ENCODE data around the gene TMCO4. TPM values are rescaled to one million over a fixed set of nuclear protein-coding genes. Genes with fewer than 3 reads are reported as not detected.

TMCO4 gene
- total RNA-seq, 1 donor from 2014 or later = 1.8 TPM

- H3K79me2 ChIP-seq (ENCODE audit: insufficient read depth, low read length) = no peaks in the 10 kb centered on the region
- H4K20me1 ChIP-seq (ENCODE audit: insufficient read depth, low read length) = no peaks in the 10 kb centered on the region
- no peaks in the 10 kb centered on the region for H3K36me3 Mint-ChIP-seq (ENCODE audit: low read depth, unreplicated experiment)
- no peak overlapping the region for H3K4me2 ChIP-seq (ENCODE audit: low read length)
- no peak overlapping the region for H2AFZ ChIP-seq (ENCODE audit: low read depth, low read length)
- TF ChIP-seq, protein P1, sequence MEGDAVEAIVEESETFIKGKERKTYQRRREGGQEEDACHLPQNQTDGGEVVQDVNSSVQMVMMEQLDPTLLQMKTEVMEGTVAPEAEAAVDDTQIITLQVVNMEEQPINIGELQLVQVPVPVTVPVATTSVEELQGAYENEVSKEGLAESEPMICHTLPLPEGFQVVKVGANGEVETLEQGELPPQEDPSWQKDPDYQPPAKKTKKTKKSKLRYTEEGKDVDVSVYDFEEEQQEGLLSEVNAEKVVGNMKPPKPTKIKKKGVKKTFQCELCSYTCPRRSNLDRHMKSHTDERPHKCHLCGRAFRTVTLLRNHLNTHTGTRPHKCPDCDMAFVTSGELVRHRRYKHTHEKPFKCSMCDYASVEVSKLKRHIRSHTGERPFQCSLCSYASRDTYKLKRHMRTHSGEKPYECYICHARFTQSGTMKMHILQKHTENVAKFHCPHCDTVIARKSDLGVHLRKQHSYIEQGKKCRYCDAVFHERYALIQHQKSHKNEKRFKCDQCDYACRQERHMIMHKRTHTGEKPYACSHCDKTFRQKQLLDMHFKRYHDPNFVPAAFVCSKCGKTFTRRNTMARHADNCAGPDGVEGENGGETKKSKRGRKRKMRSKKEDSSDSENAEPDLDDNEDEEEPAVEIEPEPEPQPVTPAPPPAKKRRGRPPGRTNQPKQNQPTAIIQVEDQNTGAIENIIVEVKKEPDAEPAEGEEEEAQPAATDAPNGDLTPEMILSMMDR (IDR thresholded peaks at IDR 0.05; ENCODE audit: insufficient read depth, low read depth, low read length) = no peak
- no peak for TF ChIP-seq EZH2 (IDR thresholded peaks at IDR 0.05; ENCODE audit: insufficient read depth, low read length)
- no peaks in the 10 kb centered on the region for H3K36me3 ChIP-seq (ENCODE audit: insufficient read depth, low read length)
- H3K27me3 ChIP-seq (ENCODE audit: insufficient read depth, low read length) = no peaks in the 10 kb centered on the region
- no peak overlapping the region for H3K27ac Mint-ChIP-seq (ENCODE audit: unreplicated experiment)
- no peak for DNase-seq (ENCODE audit: low read depth)
- peaks cover 25% of the 10 kb centered on the region for H3K4me1 ChIP-seq (ENCODE audit: insufficient read depth, low read length)
- H3K9me3 ChIP-seq (ENCODE audit: insufficient read depth, low read depth, low read length) = no peaks in the 10 kb centered on the region
- peaks cover 10% of the 10 kb centered on the region for H3K27me3 Mint-ChIP-seq (ENCODE audit: low read depth, unreplicated experiment)
- H3K4me3 ChIP-seq (ENCODE audit: insufficient read depth, low read depth, low read length) = no peak overlapping the region
- H3K9me3 Mint-ChIP-seq (ENCODE audit: unreplicated experiment) = peaks cover 2% of the 10 kb centered on the region
- H3K4me3 Mint-ChIP-seq (ENCODE audit: unreplicated experiment) = no peak overlapping the region
- no peak overlapping the region for H3K27ac ChIP-seq (ENCODE audit: low read depth, low read length)
- peaks cover 13% of the 10 kb centered on the region for H3K4me1 Mint-ChIP-seq (ENCODE audit: low read depth, unreplicated experiment)
- no peak overlapping the region for H3K9ac ChIP-seq (ENCODE audit: low read length)
- FAIRE-seq = no peak
Observed at GRCh38 chr1:19756480-19756879, 43.2 kb downstream of the TMCO4 start.

GRCh38 chr1:19754482-19754881 is 45.2 kb downstream of the TMCO4 start:
- H3K36me3 ChIP-seq (ENCODE audit: insufficient read depth, low read length) = no peaks in the 10 kb centered on the region
- H3K4me3 Mint-ChIP-seq (ENCODE audit: unreplicated experiment) = no peak overlapping the region
- H3K4me1 Mint-ChIP-seq (ENCODE audit: low read depth, unreplicated experiment) = peaks cover 10% of the 10 kb centered on the region
- no peak overlapping the region for H3K4me3 ChIP-seq (ENCODE audit: insufficient read depth, low read depth, low read length)
- no peak overlapping the region for H3K4me2 ChIP-seq (ENCODE audit: low read length)
- peaks cover 21% of the 10 kb centered on the region for H3K4me1 ChIP-seq (ENCODE audit: insufficient read depth, low read length)
- no peak overlapping the region for H3K9ac ChIP-seq (ENCODE audit: low read length)
- TF ChIP-seq, protein P1 (IDR thresholded peaks at IDR 0.05; ENCODE audit: insufficient read depth, low read depth, low read length) = no peak
- TF ChIP-seq EZH2 (IDR thresholded peaks at IDR 0.05; ENCODE audit: insufficient read depth, low read length) = no peak
- no peak for DNase-seq (ENCODE audit: low read depth)
- no peaks in the 10 kb centered on the region for H3K79me2 ChIP-seq (ENCODE audit: insufficient read depth, low read length)
- no peak for FAIRE-seq
- H3K27me3 ChIP-seq (ENCODE audit: insufficient read depth, low read length) = no peaks in the 10 kb centered on the region
- no peak overlapping the region for H3K27ac Mint-ChIP-seq (ENCODE audit: unreplicated experiment)
- peaks cover 11% of the 10 kb centered on the region for H3K27me3 Mint-ChIP-seq (ENCODE audit: low read depth, unreplicated experiment)
- H2AFZ ChIP-seq (ENCODE audit: low read depth, low read length) = no peak overlapping the region
- no peaks in the 10 kb centered on the region for H3K9me3 ChIP-seq (ENCODE audit: insufficient read depth, low read depth, low read length)
- H3K27ac ChIP-seq (ENCODE audit: low read depth, low read length) = no peak overlapping the region
- peaks cover 2% of the 10 kb centered on the region for H3K9me3 Mint-ChIP-seq (ENCODE audit: unreplicated experiment)
- no peaks in the 10 kb centered on the region for H4K20me1 ChIP-seq (ENCODE audit: insufficient read depth, low read length)
- H3K36me3 Mint-ChIP-seq (ENCODE audit: low read depth, unreplicated experiment) = no peaks in the 10 kb centered on the region

DNA sequence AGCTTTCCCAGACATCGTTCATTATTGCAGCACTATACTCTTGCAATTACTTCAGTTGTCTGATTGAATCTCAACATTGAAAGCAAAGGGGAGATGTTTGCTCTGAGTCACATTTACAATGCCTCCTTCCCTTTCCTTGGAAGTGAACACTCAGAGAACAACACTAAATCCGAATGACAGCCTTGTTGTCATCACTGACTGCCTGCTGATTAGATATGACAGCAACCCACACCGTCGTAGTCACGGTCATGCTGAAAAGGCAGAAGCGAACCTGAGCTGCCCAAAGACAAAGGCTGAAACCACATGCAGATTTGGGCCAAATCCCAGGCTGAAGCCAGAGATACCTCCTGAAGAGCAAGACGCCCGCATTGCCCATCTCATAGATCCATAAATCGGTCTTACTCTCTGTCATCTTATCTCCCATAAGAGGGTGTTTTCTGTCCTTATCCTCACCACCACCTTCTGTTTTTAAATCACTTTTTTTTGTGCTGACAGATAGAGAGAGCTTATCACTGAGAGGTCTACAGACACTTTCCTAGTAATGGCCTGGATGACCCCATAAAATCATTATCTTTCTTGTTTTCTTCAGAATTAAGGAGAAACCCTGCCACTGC is 47.5 kb downstream of the TMCO4 start:
- H3K4me1 Mint-ChIP-seq (ENCODE audit: low read depth, unreplicated experiment) = no peaks in the 10 kb centered on the region
- no peak for TF ChIP-seq EZH2 (IDR thresholded peaks at IDR 0.05; ENCODE audit: insufficient read depth, low read length)
- TF ChIP-seq, protein P1 (IDR thresholded peaks at IDR 0.05; ENCODE audit: insufficient read depth, low read depth, low read length) = no peak
- H3K4me3 Mint-ChIP-seq (ENCODE audit: unreplicated experiment) = no peak overlapping the region

More for the DNA sequence above, 47.5 kb downstream of the TMCO4 start:
- no peak overlapping the region for H3K27ac Mint-ChIP-seq (ENCODE audit: unreplicated experiment)
- H3K36me3 Mint-ChIP-seq (ENCODE audit: low read depth, unreplicated experiment) = no peaks in the 10 kb centered on the region
- Histone ChIP-seq H3K9ac (ENCODE audit: low read length) (no peak overlapping the region), H3K27ac (ENCODE audit: low read depth, low read length) (no peak overlapping the region), H3K4me1 (ENCODE audit: insufficient read depth, low read length) (no peaks in the 10 kb centered on the region), H3K4me3 (ENCODE audit: insufficient read depth, low read depth, low read length) (no peak overlapping the region), H3K4me2 (ENCODE audit: low read length) (no peak overlapping the region), H3K9me3 (ENCODE audit: insufficient read depth, low read depth, low read length) (no peaks in the 10 kb centered on the region), H3K79me2 (ENCODE audit: insufficient read depth, low read length) (no peaks in the 10 kb centered on the region), H2AFZ (ENCODE audit: low read depth, low read length) (no peak overlapping the region), H3K27me3 (ENCODE audit: insufficient read depth, low read length) (no peaks in the 10 kb centered on the region), H4K20me1 (ENCODE audit: insufficient read depth, low read length) (no peaks in the 10 kb centered on the region), H3K36me3 (ENCODE audit: insufficient read depth, low read length) (no peaks in the 10 kb centered on the region)
- H3K9me3 Mint-ChIP-seq (ENCODE audit: unreplicated experiment) = peaks cover 2% of the 10 kb centered on the region
- FAIRE-seq = no peak
- no peak for DNase-seq (ENCODE audit: low read depth)
- H3K27me3 Mint-ChIP-seq (ENCODE audit: low read depth, unreplicated experiment) = peaks cover 16% of the 10 kb centered on the region
